ENCODE measurements around the gene CITED4. TPM values are rescaled to one million over a fixed set of nuclear protein-coding genes. Genes with fewer than 3 reads are reported as not detected.
A peak's percentile ranks its signal among the peaks of the same experiment; 100 is the strongest.

Gene CITED4
- total RNA-seq, 1 experiment from 2014 or later, result 1.2 TPM

DNA sequence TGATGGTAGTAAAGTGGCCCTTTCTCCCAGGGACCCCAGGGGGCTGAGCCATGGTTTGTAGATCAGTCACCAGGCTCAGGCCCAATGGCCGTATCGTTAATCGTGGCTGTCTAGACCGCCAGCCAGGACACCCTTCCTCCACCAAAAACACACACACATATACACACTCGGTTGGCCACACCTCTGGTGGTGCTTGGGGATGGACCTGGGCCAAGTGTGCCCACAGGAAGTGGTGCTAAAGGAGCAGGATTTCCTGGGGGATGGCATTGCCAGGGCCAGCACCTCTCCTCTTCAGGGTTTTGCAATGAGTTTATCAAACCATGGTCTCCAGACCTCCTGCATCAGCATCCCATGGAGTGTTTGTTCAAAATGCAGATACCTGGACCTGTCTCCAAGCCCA is 36.2 kb downstream of the CITED4 start:
- Histone ChIP-seq H3K4me3 (no peak overlapping the region), H3K4me1 (replicated peaks) (peaks cover 23% of the 10 kb centered on the region), H3K27ac (0 out of 2 replicates have a peak overlapping the region, but pooled peaks have one; percentile 54), H3K27me3 (replicated peaks) (no peaks in the 10 kb centered on the region), H3K9me3 (replicated peaks) (no peaks in the 10 kb centered on the region), H3K36me3 (no peaks in the 10 kb centered on the region)
- no peak for DNase-seq (ENCODE audit: low read depth in 1 of 2, low spot score in 2 of 2)

DNA sequence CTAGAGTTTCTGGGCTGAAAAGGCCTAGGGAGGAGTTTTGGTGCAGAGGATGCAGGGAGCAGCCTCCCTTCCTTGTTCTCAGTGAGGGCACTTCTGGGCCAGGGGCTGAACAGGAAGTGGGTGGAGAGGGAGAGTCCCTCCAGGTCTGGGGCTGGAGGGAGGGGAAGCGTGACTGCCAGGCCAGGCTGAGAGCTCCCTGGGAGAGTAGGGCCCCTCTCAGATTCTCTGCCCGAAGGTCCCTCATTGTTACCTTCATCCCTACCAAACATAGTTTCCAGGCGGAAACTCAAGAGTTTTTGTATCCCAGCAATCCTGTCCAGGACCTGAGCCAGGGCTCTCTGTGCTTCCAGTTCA is 36.8 kb downstream of the CITED4 start:
- no peak overlapping the region for H3K4me3 ChIP-seq
- H3K27me3 ChIP-seq (replicated peaks), result no peaks in the 10 kb centered on the region
- peaks cover 23% of the 10 kb centered on the region for H3K4me1 ChIP-seq (replicated peaks)
- peak overlapping the region; percentile 54 for H3K27ac ChIP-seq
- H3K36me3 ChIP-seq, result no peaks in the 10 kb centered on the region
- no peak for DNase-seq (ENCODE audit: low read depth in 1 of 2, low spot score in 2 of 2)
- no peaks in the 10 kb centered on the region for H3K9me3 ChIP-seq (replicated peaks)

DNA sequence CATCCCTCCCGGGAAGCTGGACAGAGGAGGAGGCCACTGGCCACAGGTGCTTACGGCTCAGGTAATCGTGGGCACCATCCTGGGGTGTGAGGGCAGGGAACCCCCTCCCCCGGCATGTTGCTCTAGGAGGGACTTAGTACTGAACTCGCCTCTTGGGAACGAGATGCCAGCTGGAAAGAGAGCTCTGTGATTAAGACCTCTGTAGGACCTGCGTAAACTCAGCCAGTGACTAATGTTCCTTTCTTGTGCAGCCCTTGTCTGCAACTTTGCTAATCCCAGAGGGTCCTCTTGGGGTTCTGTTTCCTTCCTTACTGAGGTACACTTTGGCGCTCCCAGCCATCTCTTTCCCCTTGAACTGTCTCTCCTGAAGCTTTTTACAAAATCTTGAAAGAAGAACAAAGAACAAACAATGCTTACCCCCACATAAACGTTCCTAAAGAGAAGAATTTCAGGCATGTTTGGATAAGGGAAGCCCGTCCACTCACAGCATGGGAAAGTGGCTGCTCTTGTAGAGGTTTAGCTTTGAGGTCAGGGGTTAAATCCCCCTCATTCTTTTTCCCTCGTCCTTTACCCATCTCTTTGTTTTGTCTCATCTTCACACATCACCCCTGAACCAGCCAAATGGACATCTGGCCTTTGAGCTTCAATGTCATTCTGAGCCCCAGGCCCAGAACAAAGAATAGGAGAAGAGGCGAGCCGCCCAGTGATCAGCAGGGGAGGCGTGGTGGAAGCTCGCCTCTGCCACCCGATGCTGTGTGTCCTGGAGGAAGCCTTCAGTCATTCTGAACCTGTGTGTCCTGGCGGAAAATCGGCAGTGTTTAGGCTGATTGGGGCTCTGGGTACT is 37.4 kb downstream of the CITED4 start:
- H3K36me3 ChIP-seq, result no peaks in the 10 kb centered on the region
- no peak overlapping the region for H3K4me3 ChIP-seq
- no peaks in the 10 kb centered on the region for H3K9me3 ChIP-seq (replicated peaks)
- DNase-seq (ENCODE audit: low read depth in 1 of 2, low spot score in 2 of 2), result peak in 1 of 2 experiments; percentile 79
- H3K4me1 ChIP-seq (replicated peaks), result peaks cover 23% of the 10 kb centered on the region
- peak overlapping the region; percentile 54 for H3K27ac ChIP-seq
- no peaks in the 10 kb centered on the region for H3K27me3 ChIP-seq (replicated peaks)

DNA sequence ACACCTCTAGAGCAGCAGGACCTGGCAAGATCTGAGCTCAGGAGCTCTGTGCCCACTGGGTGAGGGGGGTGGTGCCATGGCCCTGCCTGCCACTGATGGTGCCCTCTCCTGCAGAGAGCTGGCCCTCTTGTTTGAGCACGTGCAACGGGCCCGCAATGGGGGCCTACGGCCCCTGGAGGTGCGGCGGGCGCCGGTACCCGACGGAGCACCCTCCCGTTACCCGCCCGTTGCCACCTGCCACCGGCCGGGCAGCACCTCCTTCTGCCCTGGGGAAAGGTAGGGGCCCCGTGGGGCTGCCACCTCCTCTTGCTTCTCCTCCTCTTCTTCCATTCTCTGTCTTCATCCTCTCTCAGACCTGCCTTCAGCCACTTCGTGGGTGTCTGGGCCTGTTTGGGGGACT is 38.2 kb downstream of the CITED4 start:
- H3K4me1 ChIP-seq (replicated peaks), result peaks cover 23% of the 10 kb centered on the region
- no peaks in the 10 kb centered on the region for H3K9me3 ChIP-seq (replicated peaks)
- no peaks in the 10 kb centered on the region for H3K27me3 ChIP-seq (replicated peaks)
- no peak overlapping the region for H3K4me3 ChIP-seq
- no peak for DNase-seq (ENCODE audit: low read depth in 1 of 2, low spot score in 2 of 2)
- H3K27ac ChIP-seq, result no peak overlapping the region
- no peaks in the 10 kb centered on the region for H3K36me3 ChIP-seq

DNA sequence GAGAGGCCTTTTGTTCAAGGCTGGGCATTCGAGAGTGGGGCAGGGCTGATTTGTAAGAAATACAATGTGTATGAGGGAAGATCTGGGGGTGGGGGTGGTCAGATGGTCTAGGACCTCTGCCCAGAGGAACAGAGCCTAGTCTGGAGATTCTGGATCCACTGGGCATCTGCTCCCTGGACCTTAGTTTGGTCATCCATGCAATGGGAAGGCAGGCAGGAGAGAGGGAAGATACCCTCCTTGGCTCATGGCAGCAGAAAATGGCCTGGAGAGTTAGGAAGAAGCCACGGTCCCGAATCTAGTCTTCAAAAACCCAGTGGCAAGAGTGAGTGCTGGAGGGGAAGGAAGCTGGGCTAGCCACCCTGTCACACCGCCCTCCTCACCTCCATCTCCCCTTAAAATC is 38.8 kb downstream of the CITED4 start:
- Histone ChIP-seq H3K4me1 (replicated peaks) (peaks cover 23% of the 10 kb centered on the region), H3K9me3 (replicated peaks) (no peaks in the 10 kb centered on the region), H3K4me3 (no peak overlapping the region), H3K36me3 (no peaks in the 10 kb centered on the region), H3K27ac (no peak overlapping the region), H3K27me3 (replicated peaks) (no peaks in the 10 kb centered on the region; the same call in 1 of the 2 replicates)
- no peak for DNase-seq (ENCODE audit: low read depth in 1 of 2, low spot score in 2 of 2)

DNA sequence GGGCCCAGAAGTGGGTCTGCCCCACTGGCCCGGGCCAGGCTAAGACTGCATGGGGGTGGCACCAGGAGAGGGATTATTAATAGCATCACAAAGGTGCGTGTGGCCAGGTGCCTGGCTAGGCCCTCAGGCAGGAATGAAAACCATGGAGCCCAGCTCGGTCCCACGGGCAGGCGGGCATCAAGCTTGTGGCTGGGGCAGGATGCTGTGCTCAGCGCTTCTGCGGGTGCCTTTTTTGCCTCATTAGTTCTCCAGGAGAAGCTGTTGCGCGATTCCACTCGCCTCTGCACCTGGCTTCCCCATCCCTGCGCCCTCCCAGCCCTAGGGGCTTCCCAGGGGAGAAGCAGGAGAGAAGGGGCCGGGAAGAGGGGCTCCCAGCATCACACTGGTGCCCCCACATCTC is 39.3 kb downstream of the CITED4 start:
- Histone ChIP-seq H3K27ac (no peak overlapping the region), H3K9me3 (replicated peaks) (no peaks in the 10 kb centered on the region), H3K4me3 (no peak overlapping the region), H3K4me1 (replicated peaks) (peaks cover 23% of the 10 kb centered on the region), H3K36me3 (no peaks in the 10 kb centered on the region), H3K27me3 (replicated peaks) (peaks cover 3% of the 10 kb centered on the region; the same call in 1 of the 2 replicates)
- DNase-seq (ENCODE audit: low read depth in 1 of 2, low spot score in 2 of 2), result no peak

DNA sequence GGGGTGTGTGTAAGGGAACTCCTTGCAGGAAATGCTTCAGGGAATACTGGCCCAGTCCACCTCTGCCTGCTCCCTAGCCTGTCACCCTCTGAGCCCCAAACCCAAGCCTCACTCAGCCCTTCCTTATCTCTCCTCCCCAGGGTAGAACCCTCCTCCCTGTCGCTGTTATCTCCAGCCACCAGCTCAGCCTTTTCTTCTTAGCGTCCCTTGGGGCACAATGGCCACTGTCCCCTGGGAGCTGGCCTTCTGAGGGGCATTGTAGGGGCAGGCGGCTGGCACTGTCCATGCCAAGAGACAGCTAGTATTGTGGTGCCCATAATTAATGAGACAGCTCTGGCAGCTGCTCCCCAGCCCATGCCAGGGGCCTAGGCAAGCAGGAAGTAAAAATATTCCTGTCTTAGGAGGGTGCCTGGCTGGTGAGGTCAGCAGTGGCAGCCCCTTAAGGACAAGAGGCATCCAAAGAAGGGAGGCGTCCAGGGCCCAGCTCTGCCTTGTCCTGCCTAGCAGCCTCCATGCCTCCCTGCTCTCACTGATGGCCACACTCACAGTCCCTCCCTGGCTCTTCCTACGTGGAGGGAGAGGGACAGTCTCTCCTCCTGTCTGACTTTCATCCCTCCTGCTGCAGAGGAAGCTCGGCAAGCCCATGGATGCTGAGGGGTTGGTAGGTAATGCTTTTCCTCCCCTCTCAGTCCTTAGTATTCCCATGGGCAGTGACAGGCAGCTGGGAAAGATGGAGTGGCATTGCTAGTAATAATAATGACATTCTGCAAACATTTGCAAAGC is 41.1 kb downstream of the CITED4 start:
- Histone ChIP-seq H3K36me3 (no peaks in the 10 kb centered on the region), H3K4me3 (no peak overlapping the region), H3K9me3 (replicated peaks) (no peaks in the 10 kb centered on the region), H3K27ac (no peak overlapping the region), H3K4me1 (replicated peaks) (peaks cover 21% of the 10 kb centered on the region), H3K27me3 (replicated peaks) (peaks cover 6% of the 10 kb centered on the region)
- no peak for DNase-seq (ENCODE audit: low read depth in 1 of 2, low spot score in 2 of 2)

DNA sequence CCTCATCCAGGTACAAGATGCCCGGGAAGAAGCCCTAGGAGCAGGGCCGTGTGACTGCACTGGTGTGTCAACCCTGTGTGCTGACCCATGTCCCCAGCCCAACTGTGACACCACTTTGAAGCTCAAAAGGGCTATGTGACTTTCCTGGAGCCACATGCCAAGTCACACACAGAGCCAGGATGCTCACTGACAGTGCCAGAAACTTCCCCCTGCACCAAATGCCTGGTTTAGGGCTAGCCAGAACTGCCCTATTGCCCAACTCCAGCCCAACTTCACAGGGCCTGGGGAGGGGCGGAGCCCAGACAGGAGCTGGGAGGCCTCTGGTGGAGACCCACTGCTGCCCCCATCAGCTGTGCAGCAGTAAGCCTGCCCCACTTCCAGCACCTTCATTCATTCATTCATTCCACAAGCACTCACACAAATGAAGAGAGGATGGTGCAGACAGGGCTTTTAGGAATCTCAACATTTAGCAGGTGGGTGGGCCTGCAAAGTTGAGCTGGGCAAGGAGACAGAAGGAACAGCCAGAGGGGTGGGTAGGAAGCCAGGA is 41.8 kb downstream of the CITED4 start:
- H3K27me3 ChIP-seq (replicated peaks), result peaks cover 9% of the 10 kb centered on the region
- no peak for DNase-seq (ENCODE audit: low read depth in 1 of 2, low spot score in 2 of 2)
- no peak overlapping the region for H3K4me3 ChIP-seq
- H3K36me3 ChIP-seq, result no peaks in the 10 kb centered on the region
- peaks cover 14% of the 10 kb centered on the region for H3K4me1 ChIP-seq (replicated peaks)
- no peaks in the 10 kb centered on the region for H3K9me3 ChIP-seq (replicated peaks)
- no peak overlapping the region for H3K27ac ChIP-seq

DNA sequence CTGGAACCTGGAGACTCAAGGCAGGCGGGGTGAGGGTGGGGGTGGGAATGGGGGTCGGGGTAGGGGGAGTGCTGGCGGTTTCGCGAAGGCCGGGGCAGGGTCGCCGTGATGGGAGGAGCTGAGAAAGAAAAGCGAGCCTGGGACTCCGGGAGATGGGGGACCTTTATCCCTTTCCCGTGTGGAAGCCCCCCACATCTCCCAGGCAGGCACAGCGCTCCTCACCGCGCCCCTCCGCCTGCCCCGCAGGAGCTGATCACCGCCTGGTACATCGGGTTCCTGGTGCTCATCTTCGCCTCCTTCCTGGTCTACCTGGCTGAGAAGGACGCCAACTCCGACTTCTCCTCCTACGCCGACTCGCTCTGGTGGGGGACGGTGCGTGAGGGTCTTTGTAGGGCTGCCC is 43.1 kb downstream of the CITED4 start:
- Histone ChIP-seq H3K9me3 (replicated peaks) (no peaks in the 10 kb centered on the region), H3K4me1 (replicated peaks) (peaks cover 1% of the 10 kb centered on the region), H3K4me3 (no peak overlapping the region), H3K36me3 (no peaks in the 10 kb centered on the region), H3K27ac (no peak overlapping the region), H3K27me3 (replicated peaks) (peaks cover 10% of the 10 kb centered on the region)
- no peak for DNase-seq (ENCODE audit: low read depth in 1 of 2, low spot score in 2 of 2)

DNA sequence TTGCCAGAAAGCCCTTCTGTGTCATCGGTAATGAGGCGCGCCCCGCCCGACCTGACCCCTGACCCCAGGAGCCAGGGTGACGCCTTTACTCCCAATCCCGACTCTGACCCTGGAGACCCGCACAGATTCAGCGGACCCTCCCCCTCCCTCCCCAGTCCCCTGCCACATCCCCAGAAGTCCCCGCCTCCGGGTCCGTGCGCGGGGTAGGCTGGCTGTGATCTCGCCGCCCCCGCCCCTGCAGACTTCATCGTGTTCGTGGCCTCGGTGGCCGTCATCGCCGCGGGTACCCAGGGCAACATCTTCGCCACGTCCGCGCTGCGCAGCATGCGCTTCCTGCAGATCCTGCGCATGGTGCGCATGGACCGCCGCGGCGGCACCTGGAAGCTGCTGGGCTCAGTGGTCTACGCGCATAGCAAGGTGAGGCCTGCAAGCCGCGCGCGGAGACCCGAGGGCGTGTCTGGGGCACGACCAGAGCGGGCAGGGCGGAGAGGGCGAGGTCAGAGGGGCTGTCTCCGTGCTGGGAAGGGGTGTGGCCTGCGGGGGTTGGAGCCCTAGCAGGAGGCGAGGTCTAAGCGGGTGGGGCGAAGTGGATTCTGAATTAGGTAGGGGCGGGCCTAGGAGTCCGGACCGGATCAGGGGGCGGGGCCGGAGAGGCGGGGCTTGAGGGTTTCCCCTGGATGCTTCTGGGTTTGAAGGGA is 43.8 kb downstream of the CITED4 start:
- Histone ChIP-seq H3K4me3 (no peak overlapping the region), H3K27ac (no peak overlapping the region)

DNA sequence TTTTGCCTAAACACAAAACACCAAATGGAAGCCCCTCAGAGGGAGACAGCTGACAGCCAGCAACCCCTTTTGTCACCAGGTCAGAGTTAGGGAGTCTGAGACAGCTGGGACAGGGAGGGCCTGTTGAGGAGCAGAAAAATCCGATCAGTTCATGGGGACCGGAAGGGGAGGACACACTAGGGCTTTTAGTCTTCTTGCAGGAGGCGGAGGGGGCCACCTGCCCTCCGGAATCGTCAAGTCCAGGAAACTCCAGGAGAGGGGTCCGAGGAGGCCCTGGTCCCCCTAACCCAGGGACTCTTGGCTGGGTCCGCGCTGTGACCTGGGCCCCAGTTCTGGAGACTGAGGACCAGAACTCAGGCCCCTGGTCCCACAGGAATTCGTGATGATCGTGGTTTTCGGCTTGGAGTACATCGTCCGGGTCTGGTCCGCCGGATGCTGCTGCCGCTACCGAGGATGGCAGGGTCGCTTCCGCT is 44.3 kb downstream of the CITED4 start:
- no peak for DNase-seq (ENCODE audit: low read depth in 1 of 2, low spot score in 2 of 2)
- Histone ChIP-seq H3K36me3 (no peaks in the 10 kb centered on the region), H3K27ac (no peak overlapping the region), H3K4me3 (no peak overlapping the region), H3K4me1 (replicated peaks) (no peaks in the 10 kb centered on the region), H3K9me3 (replicated peaks) (no peaks in the 10 kb centered on the region), H3K27me3 (replicated peaks) (peaks cover 10% of the 10 kb centered on the region)

More for the DNA sequence above, 43.8 kb downstream of the CITED4 start:
- Histone ChIP-seq H3K36me3 (no peaks in the 10 kb centered on the region), H3K27me3 (replicated peaks) (peaks cover 10% of the 10 kb centered on the region), H3K4me1 (replicated peaks) (no peaks in the 10 kb centered on the region), H3K9me3 (replicated peaks) (no peaks in the 10 kb centered on the region)
- DNase-seq (ENCODE audit: low read depth in 1 of 2, low spot score in 2 of 2), result no peak

DNA sequence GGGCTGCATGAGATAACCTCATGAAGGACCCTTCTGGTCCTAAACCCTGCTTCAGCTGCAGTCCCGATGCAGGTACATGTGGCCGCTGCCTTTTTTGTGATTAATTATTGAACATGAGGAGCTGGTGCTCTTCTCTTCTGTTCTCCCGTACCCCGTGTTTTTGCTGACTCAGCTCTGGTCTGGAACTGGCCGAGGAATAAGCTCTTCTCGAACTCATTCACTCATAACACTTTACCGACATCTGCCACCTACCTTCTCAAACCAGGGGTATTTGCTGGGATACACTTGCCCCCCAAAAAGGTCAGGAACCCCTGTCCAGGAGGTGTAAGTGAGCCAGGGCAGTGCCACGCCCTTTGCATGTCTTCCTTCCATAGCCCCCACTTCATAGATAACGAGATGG is 46.7 kb downstream of the CITED4 start:
- peaks cover 10% of the 10 kb centered on the region for H3K27me3 ChIP-seq (replicated peaks)
- no peaks in the 10 kb centered on the region for H3K36me3 ChIP-seq

More for the DNA sequence above, 46.7 kb downstream of the CITED4 start:
- H3K4me3 ChIP-seq, result no peak overlapping the region
- no peaks in the 10 kb centered on the region for H3K4me1 ChIP-seq (replicated peaks)
- H3K27ac ChIP-seq, result no peak overlapping the region
- no peak for DNase-seq (ENCODE audit: low read depth in 1 of 2, low spot score in 2 of 2)
- H3K9me3 ChIP-seq (replicated peaks), result no peaks in the 10 kb centered on the region

Measured in SJSA1 (cell line).